Endometrium (tissue), 2 donors: ENCODE results near the gene SBF1.
"Not testable (repeated sequence)": the region's sequence is repeated elsewhere in the genome, so short reads cannot be mapped to it uniquely, and the experiment has no call there.

ENCODE experiments used
- FAIRE-seq: peaks from 2 replicates; lab custom pipeline; 2012; peaks lifted over from hg19 to GRCh38; lab: Jason Lieb, UNC
- donor health status: control.
- donor health status: control.

SBF1 gene

GRCh38 chr22:50422961-50423815, 51.6 kb downstream of the SBF1 start:
- no peak for FAIRE-seq

GRCh38 chr22:50422046-50422445, 52.8 kb downstream of the SBF1 start:
- no peak for FAIRE-seq

DNA sequence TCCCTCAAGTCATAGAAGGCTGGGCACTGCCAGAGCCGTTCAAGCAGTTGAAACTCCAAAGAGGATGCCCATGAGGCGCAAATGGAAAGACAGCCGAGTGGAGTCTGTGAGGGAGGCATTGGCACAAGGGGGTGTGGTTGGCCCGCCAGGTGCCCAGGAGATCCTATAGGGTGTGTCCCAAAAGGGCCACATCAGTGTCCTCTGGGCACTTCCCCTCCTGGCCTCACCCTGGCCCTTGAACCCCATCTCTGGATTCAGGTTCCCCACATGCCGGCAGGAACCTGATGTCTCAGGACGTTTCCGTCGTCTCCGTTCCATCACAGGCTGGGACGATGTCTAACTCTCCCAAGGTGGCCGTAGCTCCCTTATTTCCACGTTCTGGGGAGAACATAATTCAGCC, 54.3 kb downstream of the SBF1 start:
- no peak for FAIRE-seq

- FAIRE-seq = no peak
Observed at GRCh38 chr22:50420015-50420414, 54.8 kb downstream of the SBF1 start.

GRCh38 chr22:50419116-50419515, 55.7 kb downstream of the SBF1 start:
- FAIRE-seq = no peak

GRCh38 chr22:50418624-50419023, 56.2 kb downstream of the SBF1 start:
- FAIRE-seq = no peak

DNA sequence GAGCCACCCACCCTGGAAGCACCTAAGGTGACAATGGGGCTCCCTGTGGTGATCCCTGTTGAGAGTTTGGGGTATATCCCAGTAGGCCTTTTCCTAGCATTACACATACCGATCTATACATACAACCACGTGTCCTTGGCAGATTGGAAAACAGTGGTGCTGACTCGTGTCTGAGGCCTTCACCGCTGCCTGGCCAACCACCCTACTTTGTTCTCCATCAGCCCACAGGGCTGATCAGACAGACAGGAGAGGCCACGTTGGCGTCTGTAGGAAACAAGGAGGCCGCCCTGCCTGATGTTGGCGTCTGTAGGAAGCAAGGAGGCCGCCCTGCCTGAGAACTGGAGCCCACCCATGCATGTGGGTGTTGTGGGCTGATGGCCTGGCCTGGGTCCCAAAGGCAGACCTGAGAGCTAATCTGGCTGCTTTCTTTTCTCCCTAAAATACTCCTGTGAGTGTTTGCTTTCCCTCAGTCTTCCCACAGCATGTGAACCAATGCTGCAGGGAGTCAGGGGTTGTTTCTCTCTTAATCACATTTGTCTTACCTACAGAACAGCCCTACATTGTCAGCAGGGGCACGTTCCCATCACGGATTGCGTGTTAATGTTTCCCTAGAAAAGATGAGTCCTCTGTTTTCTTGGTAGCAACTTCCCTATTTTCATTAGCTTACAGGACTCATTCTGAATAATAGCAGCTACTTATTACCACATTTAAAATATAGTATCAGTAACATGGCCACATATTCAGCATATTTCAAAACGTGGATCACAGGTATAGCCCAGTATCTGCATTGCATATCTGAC, 57.2 kb downstream of the SBF1 start:
- no peak for FAIRE-seq

- no peak for FAIRE-seq
Observed at GRCh38 chr22:50416996-50417395, 57.8 kb downstream of the SBF1 start.

DNA sequence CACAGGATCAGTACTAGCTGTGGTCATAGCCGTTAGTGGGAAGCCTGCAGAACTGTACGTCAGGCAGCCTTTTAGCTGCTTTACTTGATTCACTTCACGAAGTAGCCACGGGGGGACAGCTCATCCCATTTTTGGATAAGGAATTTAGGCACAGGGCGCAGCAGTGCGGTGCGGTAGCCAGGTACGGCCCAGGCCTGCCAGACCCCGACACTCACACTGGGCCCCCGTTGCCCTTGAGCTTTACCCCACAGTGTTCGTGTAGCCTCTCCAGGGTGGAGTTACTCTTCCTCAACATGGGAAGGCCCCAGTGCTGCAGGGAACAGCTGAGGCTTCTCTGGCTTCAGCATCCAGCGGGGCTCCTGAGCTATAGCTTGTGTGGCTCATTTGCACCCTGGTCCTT, 59.4 kb downstream of the SBF1 start:
- FAIRE-seq = no peak

- FAIRE-seq = no peak
Observed at GRCh38 chr22:50414476-50415248, 60.2 kb downstream of the SBF1 start.

DNA sequence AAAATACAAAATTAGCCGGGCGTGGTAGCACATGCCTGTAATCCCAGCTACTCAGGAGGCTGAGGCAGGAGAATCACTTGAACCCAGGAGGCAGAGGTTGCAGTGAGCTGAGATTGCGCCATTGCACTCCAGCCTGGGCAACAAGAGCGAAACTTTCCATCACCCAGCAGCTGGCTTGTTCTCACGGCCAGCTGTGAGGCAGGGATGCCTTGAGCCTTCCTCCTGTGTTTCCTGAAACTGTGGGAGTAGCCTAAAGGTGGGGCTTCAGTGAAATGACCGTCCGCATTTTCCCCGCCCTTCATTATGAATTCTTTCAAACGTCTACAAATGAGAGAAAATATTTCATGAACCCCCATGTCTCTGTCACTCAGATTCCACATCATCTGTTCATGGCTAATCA, 65.9 kb downstream of the SBF1 start:
- not testable (repeated sequence) for FAIRE-seq

DNA sequence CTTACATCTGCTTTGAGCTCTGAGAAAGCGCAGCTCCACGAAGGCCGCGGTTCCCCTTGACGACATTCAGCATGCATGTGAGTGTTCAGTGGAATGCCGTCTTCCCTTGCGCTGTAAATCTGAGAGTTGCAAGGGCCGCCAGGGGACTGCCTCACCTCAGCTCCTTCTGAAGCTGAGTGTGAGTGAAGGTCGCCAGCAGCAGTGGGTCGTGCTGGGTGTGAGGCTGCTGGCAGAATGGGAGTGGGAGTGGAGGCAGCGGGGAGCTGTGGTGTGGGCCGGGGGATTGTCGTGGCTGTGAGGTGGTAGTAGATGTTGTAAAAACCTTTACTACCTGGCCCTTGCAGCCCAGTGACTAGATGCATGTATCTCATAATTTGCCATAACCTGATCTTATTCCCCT, 66.5 kb downstream of the SBF1 start:
- FAIRE-seq = no peak

DNA sequence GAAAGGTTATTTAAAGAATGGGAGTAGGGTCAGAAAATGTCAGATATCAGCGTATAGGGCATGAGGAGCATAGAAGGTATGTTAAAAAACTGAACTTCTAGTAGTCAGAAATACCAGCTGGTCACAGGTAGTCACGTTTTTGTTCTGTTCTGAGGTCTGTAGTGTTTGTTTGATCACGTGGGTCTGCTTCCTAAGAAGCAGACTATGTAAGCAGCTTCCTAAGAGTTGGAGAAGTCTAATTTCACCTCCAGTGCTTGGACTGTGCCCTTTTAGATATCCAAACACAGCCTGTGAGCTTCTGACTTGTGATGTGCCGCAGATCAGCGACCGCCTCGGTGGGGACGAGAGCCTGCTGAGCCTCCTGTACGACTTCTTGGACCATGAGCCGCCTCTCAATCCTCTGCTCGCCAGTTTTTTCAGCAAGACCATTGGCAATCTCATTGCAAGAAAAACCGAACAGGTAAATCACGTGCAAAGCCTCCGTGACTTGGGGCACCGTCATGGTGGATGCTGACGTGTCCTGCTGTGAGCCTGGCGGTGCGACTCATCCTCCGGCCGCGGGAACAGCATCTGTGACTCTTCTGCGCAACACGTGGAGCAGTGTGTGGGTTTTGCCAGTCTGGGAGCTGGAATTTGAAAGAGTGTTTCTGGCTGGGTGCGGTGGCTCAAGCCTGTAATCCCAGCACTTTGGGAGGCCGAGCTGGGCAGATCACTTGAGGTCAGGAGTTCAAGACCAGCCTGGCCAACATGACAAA, 68.2 kb downstream of the SBF1 start:
- FAIRE-seq = no peak

- FAIRE-seq = no peak
Observed at GRCh38 chr22:50403701-50404101, 71.1 kb downstream of the SBF1 start.

DNA sequence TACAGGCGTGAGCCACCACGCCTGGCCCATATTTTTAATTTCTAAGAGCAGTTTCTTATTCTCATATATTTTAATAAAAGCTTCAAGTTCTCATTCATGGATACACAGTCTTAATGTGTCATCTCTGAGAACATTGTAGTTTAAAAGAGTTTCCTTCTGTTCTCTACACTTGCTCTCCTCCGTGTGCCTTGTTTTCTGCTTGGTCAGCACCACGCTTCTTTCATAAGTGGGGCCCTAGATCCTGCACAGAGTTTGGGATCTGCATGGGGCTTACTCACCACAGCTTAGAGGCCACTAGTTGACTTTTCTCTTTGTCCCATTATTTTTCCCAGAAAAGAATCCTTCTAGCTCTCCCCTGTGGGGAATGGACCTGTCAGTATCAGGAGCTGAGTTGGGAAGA, 72.9 kb downstream of the SBF1 start:
- FAIRE-seq = no peak

- no peak for FAIRE-seq
Observed at GRCh38 chr22:50400931-50401330, 73.9 kb downstream of the SBF1 start.

GRCh38 chr22:50400406-50400805, 74.4 kb downstream of the SBF1 start:
- FAIRE-seq = no peak

- FAIRE-seq = no peak
Observed at GRCh38 chr22:50399751-50400331, 75.0 kb downstream of the SBF1 start.

DNA sequence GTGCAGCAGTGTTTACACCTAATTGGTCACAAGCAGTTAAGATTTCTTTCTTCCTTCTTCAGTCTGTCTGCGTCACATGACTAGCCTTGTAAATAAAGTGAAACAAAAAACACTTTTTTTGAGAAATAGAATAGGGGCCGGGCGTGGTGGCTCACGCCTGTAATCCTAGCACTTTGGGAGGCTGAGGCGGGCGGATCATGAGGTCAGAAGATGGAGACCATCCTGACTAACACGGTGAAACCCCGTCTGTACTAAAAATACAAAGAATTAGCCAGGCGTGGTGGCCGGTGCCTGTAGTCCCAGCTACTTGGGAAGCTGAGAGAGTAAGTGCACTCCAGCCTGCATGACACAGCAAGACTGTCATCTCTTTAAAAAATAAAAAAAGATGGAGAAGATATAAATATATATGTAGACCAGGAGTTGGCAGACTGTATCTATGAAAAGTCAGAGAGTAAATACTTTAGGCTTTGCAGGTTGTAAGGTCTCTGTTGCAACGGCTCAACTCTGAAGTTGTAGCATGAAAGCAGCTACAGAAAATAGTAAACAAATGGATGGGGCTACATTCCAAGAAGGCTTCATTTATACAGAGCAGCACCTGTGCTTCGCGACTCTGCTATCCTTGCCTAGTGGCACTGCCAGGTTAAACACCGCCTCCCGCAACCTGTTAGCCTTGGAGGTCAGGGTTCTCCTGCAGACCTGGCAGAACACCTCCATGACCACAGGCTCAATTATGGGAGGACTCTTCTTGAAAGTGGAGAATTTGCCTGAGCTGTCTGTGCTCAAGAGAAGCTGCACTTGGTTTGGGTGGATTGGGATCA, 75.8 kb downstream of the SBF1 start:
- no peak for FAIRE-seq

DNA sequence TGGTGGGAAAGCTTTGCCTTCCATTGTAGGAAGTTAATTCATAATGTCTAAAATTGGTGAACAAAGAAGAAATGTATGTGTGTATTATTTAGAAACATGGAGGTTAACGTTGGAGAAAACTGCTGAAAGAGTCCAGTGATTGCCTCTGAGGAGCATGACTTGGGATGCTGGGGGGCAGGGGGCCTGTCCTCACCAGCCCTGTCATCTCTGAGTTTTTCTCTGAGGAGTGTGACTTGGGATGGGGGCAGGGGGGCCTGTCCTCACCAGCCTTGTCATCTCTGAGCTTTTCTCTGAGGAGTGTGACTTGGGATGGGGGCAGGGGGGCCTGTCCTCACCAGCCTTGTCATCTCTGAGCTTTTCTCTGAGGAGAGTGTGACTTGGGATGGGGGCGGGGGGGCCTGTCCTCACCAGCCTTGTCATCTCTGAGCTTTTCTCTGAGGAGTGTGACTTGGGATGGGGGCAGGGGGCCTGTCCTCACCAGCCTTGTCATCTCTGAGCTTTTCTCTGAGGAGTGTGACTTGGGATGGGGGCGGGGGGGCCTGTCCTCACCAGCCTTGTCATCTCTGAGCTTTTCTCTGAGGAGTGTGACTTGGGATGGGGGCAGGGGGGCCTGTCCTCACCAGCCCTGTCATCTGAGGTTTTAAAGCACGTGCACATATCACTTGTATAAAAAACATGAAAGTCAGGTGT, 77.3 kb downstream of the SBF1 start:
- FAIRE-seq = not testable (repeated sequence)
